Activated CD8-positive, alpha-beta memory T cell treated with anti-CD3 and anti-CD28 coated beads, Interleukin-2, amount 50 U/mL, for 48 hours (primary cell): Measurements from ENCODE around the gene LRRC4C.

Source experiments
- DNase-seq: peaks from one replicate; pipeline ENCODE4 v3.0.0-alpha.2; 2020

The LRRC4C gene

GRCh38 chr11:40328890-40329614 is 1130.4 kb downstream of the LRRC4C start:
- no peak for DNase-seq

- no peak for DNase-seq
These were observed 1136.2 kb downstream of the LRRC4C start for GRCh38 chr11:40323241-40323640.

- no peak for DNase-seq
These were observed 1137.9 kb downstream of the LRRC4C start for GRCh38 chr11:40321537-40321936.

GRCh38 chr11:40316171-40316570 is 1143.3 kb downstream of the LRRC4C start:
- DNase-seq = no peak

- DNase-seq = no peak
These were observed 1144.3 kb downstream of the LRRC4C start for GRCh38 chr11:40315122-40315521.

DNA sequence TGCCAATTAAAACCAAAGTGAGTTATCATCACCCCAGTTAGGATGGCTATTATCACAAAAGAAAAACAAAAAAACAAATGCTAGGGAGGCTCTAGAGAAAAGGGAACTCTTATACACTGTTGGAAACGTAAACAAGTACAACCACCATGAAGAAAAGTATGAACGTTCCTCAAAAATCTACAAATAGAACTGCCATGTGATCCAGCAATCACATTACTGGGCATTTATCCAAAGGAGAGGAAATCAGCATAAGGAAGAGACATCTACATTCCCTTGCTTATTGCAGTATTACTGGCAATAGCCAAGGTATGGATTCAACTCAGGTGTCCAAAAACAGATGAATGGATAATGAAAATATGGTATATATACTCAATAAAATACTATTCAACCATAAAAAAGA is 1145.1 kb downstream of the LRRC4C start:
- DNase-seq = no peak

DNA sequence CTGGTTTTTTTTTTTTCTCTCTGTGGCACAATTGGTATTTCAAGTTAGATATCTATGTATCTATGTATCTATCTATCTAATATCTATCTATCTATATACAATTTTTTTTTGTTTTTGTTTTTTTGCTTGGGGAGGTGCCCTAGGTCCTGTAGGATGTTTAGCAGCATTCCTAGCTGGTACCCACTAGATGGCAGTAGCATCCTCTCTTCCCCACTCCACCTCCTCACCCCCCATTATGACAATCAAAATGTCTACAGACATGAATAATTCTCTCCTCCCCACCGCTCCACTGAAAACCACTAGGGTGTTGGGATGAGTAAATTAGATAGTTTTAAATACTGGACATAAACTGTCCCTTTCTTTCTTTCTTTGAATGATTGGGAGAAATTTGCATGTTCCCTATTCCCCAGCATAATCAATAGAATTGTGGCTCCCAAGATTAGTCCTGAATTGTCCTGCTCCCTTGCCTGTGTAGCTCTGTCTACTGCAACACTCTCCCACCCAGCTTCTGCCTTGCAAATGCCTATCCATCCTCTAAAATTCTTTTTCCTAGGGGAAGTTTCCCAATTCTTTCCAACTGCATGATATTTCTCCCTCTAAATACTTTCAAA is 1152.4 kb downstream of the LRRC4C start:
- no peak for DNase-seq

GRCh38 chr11:40302669-40303068 is 1156.8 kb downstream of the LRRC4C start:
- no peak for DNase-seq

GRCh38 chr11:40295466-40295865 is 1164.0 kb downstream of the LRRC4C start:
- no peak for DNase-seq

GRCh38 chr11:40294741-40295140 is 1164.7 kb downstream of the LRRC4C start:
- DNase-seq = no peak

DNA sequence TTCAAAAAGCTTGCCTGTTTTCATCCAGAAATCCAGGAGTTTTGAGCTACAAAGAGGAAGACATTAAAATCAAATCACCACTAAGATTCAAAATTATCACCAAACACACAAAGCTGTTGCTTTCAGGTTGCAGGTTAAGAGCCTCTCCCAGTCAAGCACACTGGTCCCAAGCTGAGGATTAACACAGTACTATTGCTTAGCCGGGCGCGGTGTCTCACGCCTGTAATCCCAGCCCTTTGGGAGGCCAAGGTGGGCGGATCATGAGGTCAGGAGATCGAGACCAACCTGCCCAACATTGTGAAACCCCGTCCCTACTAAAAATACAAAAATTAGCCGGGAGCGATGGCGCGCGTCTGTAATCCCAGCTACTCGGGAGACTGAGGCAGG is 1165.1 kb downstream of the LRRC4C start:
- DNase-seq = no peak

DNA sequence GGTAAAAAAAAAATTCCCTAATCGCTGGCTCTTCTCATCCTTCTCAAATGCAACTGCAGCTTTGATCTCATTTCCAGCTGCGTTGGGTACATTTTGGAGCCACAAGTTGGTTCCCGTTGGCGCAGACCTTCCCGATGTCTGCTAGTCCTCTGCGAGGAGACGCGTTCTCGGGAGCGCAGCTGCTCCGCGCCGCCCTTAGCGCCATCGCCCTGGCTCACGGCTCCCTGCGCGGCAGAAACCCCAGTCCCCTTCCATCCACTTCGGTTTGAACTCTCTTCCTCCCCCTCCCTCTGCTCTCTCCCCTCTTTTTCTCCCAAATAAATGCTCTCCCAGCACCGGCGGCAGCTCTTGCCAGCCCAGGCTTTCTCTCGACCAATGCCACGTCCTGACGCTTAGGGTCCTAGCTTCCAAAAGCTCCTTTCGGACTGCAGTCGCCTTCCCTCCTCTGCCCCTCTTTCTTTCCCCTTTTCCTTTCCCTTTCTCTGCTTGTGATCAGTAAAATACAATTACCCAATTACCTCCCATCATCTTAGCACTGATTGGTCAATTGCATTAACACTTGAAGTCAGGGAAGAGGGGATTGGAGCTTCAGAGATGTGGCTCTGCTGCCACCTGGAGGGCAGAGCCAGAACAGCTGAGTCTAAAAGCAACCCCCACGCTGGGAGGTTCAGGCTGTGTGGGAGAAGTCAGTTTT is 1165.7 kb downstream of the LRRC4C start:
- DNase-seq = peak; percentile 65

GRCh38 chr11:40292721-40293508 is 1166.5 kb downstream of the LRRC4C start:
- no peak for DNase-seq

GRCh38 chr11:40291741-40292140 is 1167.7 kb downstream of the LRRC4C start:
- no peak for DNase-seq

GRCh38 chr11:40291329-40291728 is 1168.1 kb downstream of the LRRC4C start:
- DNase-seq = no peak

- no peak for DNase-seq
These were observed 1169.3 kb downstream of the LRRC4C start for GRCh38 chr11:40290171-40290631.

GRCh38 chr11:40289370-40289769 is 1170.1 kb downstream of the LRRC4C start:
- no peak for DNase-seq

- DNase-seq = no peak
These were observed 1171.3 kb downstream of the LRRC4C start for GRCh38 chr11:40287916-40288803.

DNA sequence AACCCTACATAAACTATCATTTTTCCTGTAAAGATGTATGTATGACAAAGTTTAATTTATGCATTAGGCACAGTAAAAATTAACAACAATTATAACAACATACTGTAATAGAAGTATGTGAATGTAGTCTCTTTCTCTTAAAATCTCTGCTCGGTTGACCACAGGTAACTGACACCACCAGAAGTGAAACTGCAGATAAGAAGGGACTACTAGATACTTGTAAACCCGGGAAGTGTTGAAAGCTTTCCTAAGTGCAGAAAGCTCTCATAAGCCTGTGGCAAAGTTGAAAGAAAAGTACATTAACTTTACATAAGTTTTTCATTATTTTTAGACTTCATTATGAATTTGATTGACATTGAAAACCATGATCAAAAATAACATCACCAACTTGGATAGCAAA is 1173.3 kb downstream of the LRRC4C start:
- no peak for DNase-seq

DNA sequence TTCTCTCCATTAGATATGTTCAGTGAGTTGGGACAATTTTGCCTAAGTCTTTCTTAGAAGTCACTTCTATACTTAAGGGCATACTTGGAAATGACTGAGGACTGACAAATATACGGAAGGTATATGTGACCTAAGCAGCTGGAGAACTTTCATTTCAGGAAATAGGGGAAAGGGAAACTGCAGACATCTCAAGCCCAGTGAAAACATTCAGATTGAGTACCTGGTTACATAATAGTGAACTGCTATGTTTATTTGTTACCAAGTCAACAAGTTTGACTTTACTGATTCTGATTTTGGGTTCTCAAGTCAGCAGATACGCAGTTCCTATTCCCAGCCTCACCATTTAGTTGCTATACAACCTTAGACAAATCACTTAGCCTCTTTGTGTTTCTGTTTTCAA is 1173.9 kb downstream of the LRRC4C start:
- no peak for DNase-seq

GRCh38 chr11:40281052-40281580 is 1178.3 kb downstream of the LRRC4C start:
- no peak for DNase-seq
